Ishikawa (cell line): ENCODE data around the gene ACADS.

Experiments used
- FOXM1 ChIP-seq: IDR thresholded peaks from 2 replicates; pipeline ENCODE4 v1.6.1; 2012; ENCODE audit warnings: low read depth, borderline replicate concordance
- TAF1 ChIP-seq: IDR thresholded peaks from 2 replicates; pipeline ENCODE4 v1.6.1; 2012; ENCODE audit warnings: low read depth, mild to moderate bottlenecking
- TCF12 ChIP-seq: IDR thresholded peaks from 2 replicates; pipeline ENCODE4 v1.6.1; 2012; ENCODE audit warnings: low read depth
- YY1 ChIP-seq: IDR thresholded peaks from 2 replicates; pipeline ENCODE4 v1.6.1; 2012; ENCODE audit warnings: low read depth
- TF ChIP-seq, protein P1 (sequence below): IDR thresholded peaks from 2 replicates; pipeline ENCODE4 v1.6.1; 2012; ENCODE audit warnings: low read depth, mild to moderate bottlenecking
- TF ChIP-seq, protein P2 (sequence below): IDR thresholded peaks from 2 replicates; pipeline ENCODE4 v1.6.1; 2012

DNA sequence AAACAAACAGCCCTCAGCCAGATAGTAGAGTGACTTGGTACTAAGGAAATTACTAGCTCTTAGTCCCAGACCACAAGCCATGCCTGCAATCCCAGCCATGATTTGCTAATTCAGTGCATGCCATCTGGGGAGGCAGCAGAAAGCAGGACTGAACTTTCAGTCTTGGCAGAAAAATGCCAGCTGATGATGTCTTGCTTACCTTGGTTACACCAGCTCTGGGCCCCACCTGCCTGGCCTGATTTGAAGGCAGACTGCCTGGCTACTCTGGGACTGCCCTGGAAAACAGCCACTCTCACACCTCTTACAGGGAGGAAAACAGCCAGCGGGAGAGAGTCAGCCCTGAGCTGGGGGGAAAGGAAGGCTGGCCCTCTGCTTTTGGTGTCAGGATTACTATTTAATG lies 20.0 kb upstream of the ACADS start:
- no peak for TF ChIP-seq YY1
- no peak for TF ChIP-seq TCF12
- TF ChIP-seq FOXM1: no peak
- TF ChIP-seq, protein P1, sequence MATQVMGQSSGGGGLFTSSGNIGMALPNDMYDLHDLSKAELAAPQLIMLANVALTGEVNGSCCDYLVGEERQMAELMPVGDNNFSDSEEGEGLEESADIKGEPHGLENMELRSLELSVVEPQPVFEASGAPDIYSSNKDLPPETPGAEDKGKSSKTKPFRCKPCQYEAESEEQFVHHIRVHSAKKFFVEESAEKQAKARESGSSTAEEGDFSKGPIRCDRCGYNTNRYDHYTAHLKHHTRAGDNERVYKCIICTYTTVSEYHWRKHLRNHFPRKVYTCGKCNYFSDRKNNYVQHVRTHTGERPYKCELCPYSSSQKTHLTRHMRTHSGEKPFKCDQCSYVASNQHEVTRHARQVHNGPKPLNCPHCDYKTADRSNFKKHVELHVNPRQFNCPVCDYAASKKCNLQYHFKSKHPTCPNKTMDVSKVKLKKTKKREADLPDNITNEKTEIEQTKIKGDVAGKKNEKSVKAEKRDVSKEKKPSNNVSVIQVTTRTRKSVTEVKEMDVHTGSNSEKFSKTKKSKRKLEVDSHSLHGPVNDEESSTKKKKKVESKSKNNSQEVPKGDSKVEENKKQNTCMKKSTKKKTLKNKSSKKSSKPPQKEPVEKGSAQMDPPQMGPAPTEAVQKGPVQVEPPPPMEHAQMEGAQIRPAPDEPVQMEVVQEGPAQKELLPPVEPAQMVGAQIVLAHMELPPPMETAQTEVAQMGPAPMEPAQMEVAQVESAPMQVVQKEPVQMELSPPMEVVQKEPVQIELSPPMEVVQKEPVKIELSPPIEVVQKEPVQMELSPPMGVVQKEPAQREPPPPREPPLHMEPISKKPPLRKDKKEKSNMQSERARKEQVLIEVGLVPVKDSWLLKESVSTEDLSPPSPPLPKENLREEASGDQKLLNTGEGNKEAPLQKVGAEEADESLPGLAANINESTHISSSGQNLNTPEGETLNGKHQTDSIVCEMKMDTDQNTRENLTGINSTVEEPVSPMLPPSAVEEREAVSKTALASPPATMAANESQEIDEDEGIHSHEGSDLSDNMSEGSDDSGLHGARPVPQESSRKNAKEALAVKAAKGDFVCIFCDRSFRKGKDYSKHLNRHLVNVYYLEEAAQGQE: no peak
- TF ChIP-seq, protein P2, sequence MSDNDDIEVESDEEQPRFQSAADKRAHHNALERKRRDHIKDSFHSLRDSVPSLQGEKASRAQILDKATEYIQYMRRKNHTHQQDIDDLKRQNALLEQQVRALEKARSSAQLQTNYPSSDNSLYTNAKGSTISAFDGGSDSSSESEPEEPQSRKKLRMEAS: no peak
- no peak for TF ChIP-seq TAF1
